Stomach (tissue), 9 donors: ENCODE data around the gene SLC6A8. TPM values are rescaled to one million over a fixed set of nuclear protein-coding genes. Genes with fewer than 3 reads are reported as not detected.
"Not testable (repeated sequence)": the region's sequence is repeated elsewhere in the genome, so short reads cannot be mapped to it uniquely, and the experiment has no call there.

Experiments used
- DNase-seq, 2 donors: peaks; one replicate each; pipeline versions ENCODE4 v3.0.0 to v3.0.0-alpha.2; 2013 to 2019
- H3K27ac ChIP-seq, 5 donors: fragments of 200-600 bp in 4 of 5; sonication (generic) in 4 of 5; one replicate each; pipeline ENCODE4 v1.5.1; 2013 to 2019; ENCODE audit warnings: mild to moderate bottlenecking in 1 of 5, moderate library complexity in 1 of 5
- H3K27me3 ChIP-seq, 3 donors: fragments of 200-600 bp; sonication (generic); one replicate each; pipeline ENCODE4 v1.5.1; 2017 to 2019; ENCODE audit warnings: mixed run types in 1 of 3
- H3K36me3 ChIP-seq, 4 donors: fragments of 200-600 bp; sonication (generic); 1 replicate in 3 of 4; 2 replicates in 1 of 4; pipeline ENCODE4 v1.5.1; 2016 to 2019
- H3K4me1 ChIP-seq, 4 donors: fragments of 200-600 bp; sonication (generic); one replicate each; pipeline ENCODE4 v1.5.1; 2016 to 2019
- H3K4me3 ChIP-seq, 4 donors: fragments of 200-600 bp; sonication (generic) in 3 of 4; one replicate each; pipeline ENCODE4 v1.5.1; 2016 to 2019; ENCODE audit warnings: mild to moderate bottlenecking in 1 of 4
- H3K9me3 ChIP-seq, 4 donors: fragments of 200-600 bp; sonication (generic); one replicate each; pipeline ENCODE4 v1.5.1; 2016 to 2019
- EP300 ChIP-seq: sonication (generic); formaldehyde crosslinking; IDR thresholded peaks from one replicate; pipeline ENCODE4 v1.6.1; 2017; ENCODE audit warnings: antibody characterized with exemption
- POLR2A ChIP-seq, 4 donors: fragments of 450-650 bp; IDR thresholded peaks; one replicate each; pipeline ENCODE4 v1.6.1; 2016; ENCODE audit warnings: antibody characterized with exemption in 4 of 4, control low read depth in 2 of 4, mild to moderate bottlenecking in 1 of 4, moderate library complexity in 1 of 4
- POLR2AphosphoS5 ChIP-seq, 3 donors: sonication (generic); formaldehyde crosslinking; IDR thresholded peaks; one replicate each; pipeline ENCODE4 v1.6.1; 2016; ENCODE audit warnings: antibody characterized with exemption in 3 of 3
- WGBS, 5 donors: extraction: QIAGEN DNeasy Blood & Tissue Kit in 3 of 5; methylation state at CpG; one replicate each; pipeline versions ENCODE4 v1.1.5 to v1.1.7; 2013 to 2018; 5-methylcytosine and 5-hydroxymethylcytosine counted together
- intact Hi-C: fragments of 100-400 bp; cut with DNase I; formaldehyde crosslinking; loops from one replicate; pipeline ENCODE4 v1.15.1; 2023; ENCODE audit warnings: low total_unique reads
- polyA plus RNA-seq, 3 donors: library from polyadenylated mRNA; stranded (reverse); fragments of 200-250 nt; gene quantifications; one replicate each; pipeline ENCODE4 v1.2.3, GENCODE V29; 2013
- total RNA-seq, 5 donors: library from RNA; depleted of rRNA; stranded (reverse); fragments of >200 nt; gene quantifications; one replicate each; pipeline versions ENCODE4 v1.1.0 to v1.2.3, GENCODE V29; 2014 to 2016
- TF ChIP-seq, protein P1 (sequence below), 7 experiments: fragments of 450-650 bp in 4 of 7; fragments of 200-600 bp in 3 of 7; sonication (generic) in 3 of 7; IDR thresholded peaks; one replicate each; pipeline ENCODE4 v1.5.1; 2016 to 2019; ENCODE audit warnings: antibody characterized with exemption in 7 of 7, control low read depth in 2 of 7, mild to moderate bottlenecking in 1 of 7
- donor health status: healthy with polysubstance abuse.
- donor health status: Bipolar disorder and iron deficiency.
- donor health status: healthy.

The SLC6A8 gene
- total and polyA plus RNA-seq, 8 donors = 7.3 to 32.7 (median 18.9) TPM

DNA sequence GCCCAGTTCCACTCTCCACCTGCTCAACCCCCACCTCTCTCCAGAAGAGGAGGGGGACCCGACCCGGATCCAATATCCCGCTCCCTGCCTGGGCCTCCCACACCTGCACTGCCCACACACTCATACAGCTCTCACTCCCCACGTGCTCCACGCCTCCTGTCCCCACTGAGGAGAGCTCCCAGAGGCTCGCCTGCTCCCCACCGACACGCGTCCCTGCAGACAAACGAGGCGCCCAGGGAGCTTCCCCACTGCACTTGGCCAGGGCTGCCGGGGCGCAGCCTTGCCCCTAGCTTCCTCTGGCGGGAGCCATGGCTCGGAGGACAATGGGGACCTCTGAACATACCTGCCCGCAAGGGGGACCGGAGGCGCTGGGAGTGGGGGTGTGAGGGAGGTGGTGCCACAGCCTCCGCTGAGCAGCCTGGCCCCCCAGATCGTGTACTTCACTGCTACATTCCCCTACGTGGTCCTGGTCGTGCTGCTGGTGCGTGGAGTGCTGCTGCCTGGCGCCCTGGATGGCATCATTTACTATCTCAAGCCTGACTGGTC lies 5.0 kb downstream of the SLC6A8 start:
- TF ChIP-seq POLR2A (IDR thresholded peaks at IDR 0.05) (no peak), EP300 (no peak), POLR2AphosphoS5 (IDR thresholded peaks at IDR 0.05) (no peak)
- TF ChIP-seq, protein P1, sequence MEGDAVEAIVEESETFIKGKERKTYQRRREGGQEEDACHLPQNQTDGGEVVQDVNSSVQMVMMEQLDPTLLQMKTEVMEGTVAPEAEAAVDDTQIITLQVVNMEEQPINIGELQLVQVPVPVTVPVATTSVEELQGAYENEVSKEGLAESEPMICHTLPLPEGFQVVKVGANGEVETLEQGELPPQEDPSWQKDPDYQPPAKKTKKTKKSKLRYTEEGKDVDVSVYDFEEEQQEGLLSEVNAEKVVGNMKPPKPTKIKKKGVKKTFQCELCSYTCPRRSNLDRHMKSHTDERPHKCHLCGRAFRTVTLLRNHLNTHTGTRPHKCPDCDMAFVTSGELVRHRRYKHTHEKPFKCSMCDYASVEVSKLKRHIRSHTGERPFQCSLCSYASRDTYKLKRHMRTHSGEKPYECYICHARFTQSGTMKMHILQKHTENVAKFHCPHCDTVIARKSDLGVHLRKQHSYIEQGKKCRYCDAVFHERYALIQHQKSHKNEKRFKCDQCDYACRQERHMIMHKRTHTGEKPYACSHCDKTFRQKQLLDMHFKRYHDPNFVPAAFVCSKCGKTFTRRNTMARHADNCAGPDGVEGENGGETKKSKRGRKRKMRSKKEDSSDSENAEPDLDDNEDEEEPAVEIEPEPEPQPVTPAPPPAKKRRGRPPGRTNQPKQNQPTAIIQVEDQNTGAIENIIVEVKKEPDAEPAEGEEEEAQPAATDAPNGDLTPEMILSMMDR (IDR thresholded peaks at IDR 0.05) = no peak
- H3K27ac ChIP-seq = no peak overlapping the region
- no peaks in the 10 kb centered on the region for H3K27me3 ChIP-seq
- no peak for DNase-seq
- H3K9me3 ChIP-seq = no peaks in the 10 kb centered on the region
- intact Hi-C loops = no loop called here
- peaks cover 0 to 36% (median 25%) of the 10 kb centered on the region in 4 donors for H3K36me3 ChIP-seq
- H3K4me3 ChIP-seq = no peak overlapping the region
- 50 to 76% (median 59%) methylated on average over 14 to 24 of the region's 24 CpGs; no CpG with 5 or more reads in 1 of the 5 donors for WGBS, 5 donors
- H3K4me1 ChIP-seq = peaks cover 0 to 21% (median 12%) of the 10 kb centered on the region in 4 donors

DNA sequence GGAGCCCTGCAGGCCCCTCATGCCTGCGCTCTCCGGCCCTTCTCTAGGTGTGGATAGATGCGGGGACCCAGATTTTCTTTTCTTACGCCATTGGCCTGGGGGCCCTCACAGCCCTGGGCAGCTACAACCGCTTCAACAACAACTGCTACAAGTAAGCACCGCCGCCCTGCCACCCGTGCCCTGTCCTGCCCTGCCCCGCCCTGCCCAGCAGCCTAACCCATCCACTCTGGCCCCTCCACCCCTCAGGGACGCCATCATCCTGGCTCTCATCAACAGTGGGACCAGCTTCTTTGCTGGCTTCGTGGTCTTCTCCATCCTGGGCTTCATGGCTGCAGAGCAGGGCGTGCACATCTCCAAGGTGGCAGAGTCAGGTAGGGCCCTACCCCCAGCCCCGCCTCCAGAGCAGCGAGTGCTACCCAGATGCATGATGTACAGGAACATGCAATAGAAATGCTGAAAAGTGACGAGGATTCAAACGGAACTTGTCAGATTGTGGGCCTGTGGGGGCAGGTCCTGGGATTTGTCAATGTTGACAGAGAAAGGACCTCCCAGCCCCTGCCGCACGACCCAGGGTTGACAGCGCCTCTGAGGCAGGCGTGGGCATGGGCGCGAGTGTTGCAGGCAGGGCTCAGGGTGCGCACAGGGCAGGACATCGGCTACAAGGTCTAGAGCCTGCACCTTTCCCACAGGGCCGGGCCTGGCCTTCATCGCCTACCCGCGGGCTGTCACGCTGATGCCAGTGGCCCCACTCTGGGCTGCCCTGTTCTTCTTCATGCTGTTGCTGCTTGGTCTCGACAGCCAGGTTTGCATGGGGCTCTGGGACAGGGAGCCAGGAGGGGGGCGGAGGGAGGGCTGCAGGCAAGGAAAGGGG lies 5.7 kb downstream of the SLC6A8 start:
- no peaks in the 10 kb centered on the region for H3K9me3 ChIP-seq
- DNase-seq = no peak
- H3K27me3 ChIP-seq = no peaks in the 10 kb centered on the region
- 65 to 75% (median 68%) methylated on average over 8 to 31 of the region's 31 CpGs for WGBS, 5 donors
- peaks cover 0 to 21% (median 12%) of the 10 kb centered on the region in 4 donors for H3K4me1 ChIP-seq
- TF ChIP-seq, protein P1 (IDR thresholded peaks at IDR 0.05) = no peak
- no peak for TF ChIP-seq POLR2AphosphoS5 (IDR thresholded peaks at IDR 0.05)
- no peak for TF ChIP-seq POLR2A (IDR thresholded peaks at IDR 0.05)
- no peak for TF ChIP-seq EP300
- intact Hi-C loops = no loop called here
- H3K27ac ChIP-seq = no peak overlapping the region
- H3K4me3 ChIP-seq = no peak overlapping the region
- peaks cover 0 to 42% (median 30%) of the 10 kb centered on the region in 4 donors for H3K36me3 ChIP-seq

DNA sequence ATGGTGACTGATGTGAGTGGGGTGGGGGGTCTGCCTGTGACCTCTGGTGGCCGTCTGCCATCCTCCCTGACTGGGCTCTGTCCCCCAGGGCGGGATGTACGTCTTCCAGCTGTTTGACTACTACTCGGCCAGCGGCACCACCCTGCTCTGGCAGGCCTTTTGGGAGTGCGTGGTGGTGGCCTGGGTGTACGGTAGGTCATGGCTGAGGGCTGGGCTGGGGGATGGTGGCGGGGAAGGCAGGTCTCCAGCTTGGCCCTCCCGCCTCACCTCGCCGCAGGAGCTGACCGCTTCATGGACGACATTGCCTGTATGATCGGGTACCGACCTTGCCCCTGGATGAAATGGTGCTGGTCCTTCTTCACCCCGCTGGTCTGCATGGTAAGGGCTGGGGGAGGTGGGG lies 6.5 kb downstream of the SLC6A8 start:
- WGBS, 5 donors = 70 to 89% (median 85%) methylated on average over 7 to 15 of the region's 16 CpGs; no CpG with 5 or more reads in 1 of the 5 donors
- DNase-seq, H3K4me3 ChIP-seq, intact Hi-C loops, H3K27me3 ChIP-seq, H3K9me3 ChIP-seq, H3K27ac ChIP-seq: not testable (repeated sequence)
- H3K4me1 ChIP-seq = peaks cover 0 to 20% (median 8%) of the 10 kb centered on the region in 4 donors
- H3K36me3 ChIP-seq = peaks cover 0 to 44% (median 30%) of the 10 kb centered on the region in 4 donors

DNA sequence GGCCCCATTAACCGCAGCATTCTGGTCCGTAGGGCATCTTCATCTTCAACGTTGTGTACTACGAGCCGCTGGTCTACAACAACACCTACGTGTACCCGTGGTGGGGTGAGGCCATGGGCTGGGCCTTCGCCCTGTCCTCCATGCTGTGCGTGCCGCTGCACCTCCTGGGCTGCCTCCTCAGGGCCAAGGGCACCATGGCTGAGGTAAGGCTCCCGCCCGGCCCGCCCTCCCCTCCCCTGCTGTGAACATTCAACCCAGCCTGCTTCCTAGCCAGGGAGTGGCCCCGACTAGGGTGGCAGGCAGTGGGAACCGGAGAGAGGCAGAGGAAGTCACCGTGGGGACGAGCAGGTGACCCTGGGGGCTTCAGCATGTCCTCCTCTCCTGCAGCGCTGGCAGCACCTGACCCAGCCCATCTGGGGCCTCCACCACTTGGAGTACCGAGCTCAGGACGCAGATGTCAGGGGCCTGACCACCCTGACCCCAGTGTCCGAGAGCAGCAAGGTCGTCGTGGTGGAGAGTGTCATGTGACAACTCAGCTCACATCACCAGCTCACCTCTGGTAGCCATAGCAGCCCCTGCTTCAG lies 7.1 kb downstream of the SLC6A8 start:
- peaks cover 0 to 44% (median 30%) of the 10 kb centered on the region in 4 donors for H3K36me3 ChIP-seq
- no peaks in the 10 kb centered on the region for H3K27me3 ChIP-seq
- H3K27ac ChIP-seq = no peak overlapping the region
- TF ChIP-seq POLR2AphosphoS5 (IDR thresholded peaks at IDR 0.05) (no peak), EP300 (no peak), POLR2A (IDR thresholded peaks at IDR 0.05) (no peak)
- TF ChIP-seq, protein P1 (IDR thresholded peaks at IDR 0.05) = no peak
- H3K4me3 ChIP-seq = no peak overlapping the region
- 60 to 80% (median 78%) methylated on average over 6 to 23 of the region's 23 CpGs; no CpG with 5 or more reads in 1 of the 5 donors for WGBS, 5 donors
- intact Hi-C loops = no loop called here
- peaks cover 0 to 17% (median 5%) of the 10 kb centered on the region in 4 donors for H3K4me1 ChIP-seq
- H3K9me3 ChIP-seq = no peaks in the 10 kb centered on the region
- DNase-seq = no peak
